ENCODE measurements around the gene CEACAM1. TPM values are rescaled to one million over a fixed set of nuclear protein-coding genes. Genes with fewer than 3 reads are reported as not detected.
A peak's percentile ranks its signal among the peaks of the same experiment; 100 is the strongest.

The CEACAM1 gene
- total RNA-seq, 1 donor, result not detected

GRCh38 chr19:42546831-42547500, 18.7 kb upstream of the CEACAM1 start:
- no peak overlapping the region for H3K4me2 ChIP-seq (ENCODE audit: insufficient read depth, low read length)
- H3K4me3 ChIP-seq (ENCODE audit: insufficient read depth, low read length), result no peak overlapping the region
- DNase-seq (ENCODE audit: insufficient read length, low spot score, missing footprints), result no peak
- TF ChIP-seq CTCF (IDR thresholded peaks at IDR 0.05; ENCODE audit: extremely low read depth, low read depth, low read length), result no peak
- H3K27me3 ChIP-seq (ENCODE audit: insufficient read depth, low read length), result peaks cover 25% of the 10 kb centered on the region
- H2AFZ ChIP-seq (ENCODE audit: low read length), result no peak overlapping the region
- H4K20me1 ChIP-seq (ENCODE audit: insufficient read depth, low read length), result no peaks in the 10 kb centered on the region
- no peaks in the 10 kb centered on the region for H3K4me1 ChIP-seq (ENCODE audit: insufficient read depth, low read length)
- H3K79me2 ChIP-seq (ENCODE audit: insufficient read depth, low read length), result no peaks in the 10 kb centered on the region
- no peak overlapping the region for H3K27ac ChIP-seq (ENCODE audit: low read depth, low read length)
- no peaks in the 10 kb centered on the region for H3K36me3 ChIP-seq (ENCODE audit: insufficient read depth, low read length)
- H3K9me3 ChIP-seq (ENCODE audit: low read depth, low read length), result no peaks in the 10 kb centered on the region

- no peaks in the 10 kb centered on the region for H3K79me2 ChIP-seq (ENCODE audit: insufficient read depth, low read length)
- H3K4me2 ChIP-seq (ENCODE audit: insufficient read depth, low read length), result no peak overlapping the region
- H3K36me3 ChIP-seq (ENCODE audit: insufficient read depth, low read length), result no peaks in the 10 kb centered on the region
- H3K4me3 ChIP-seq (ENCODE audit: insufficient read depth, low read length), result no peak overlapping the region
- no peak overlapping the region for H3K27ac ChIP-seq (ENCODE audit: low read depth, low read length)
- peaks cover 34% of the 10 kb centered on the region for H3K27me3 ChIP-seq (ENCODE audit: insufficient read depth, low read length)
- no peaks in the 10 kb centered on the region for H3K9me3 ChIP-seq (ENCODE audit: low read depth, low read length)
- no peaks in the 10 kb centered on the region for H4K20me1 ChIP-seq (ENCODE audit: insufficient read depth, low read length)
- H2AFZ ChIP-seq (ENCODE audit: low read length), result no peak overlapping the region
- TF ChIP-seq CTCF (IDR thresholded peaks at IDR 0.05; ENCODE audit: extremely low read depth, low read depth, low read length), result no peak
- peak; percentile 82 for DNase-seq (ENCODE audit: insufficient read length, low spot score, missing footprints)
- no peaks in the 10 kb centered on the region for H3K4me1 ChIP-seq (ENCODE audit: insufficient read depth, low read length)
Observed at GRCh38 chr19:42544146-42544545, 15.9 kb upstream of the CEACAM1 start.

- peak; percentile 5 for TF ChIP-seq CTCF (IDR thresholded peaks at IDR 0.05; ENCODE audit: extremely low read depth, low read depth, low read length)
Observed at GRCh38 chr19:42542791-42543190, 14.5 kb upstream of the CEACAM1 start.

GRCh38 chr19:42540071-42540553, 11.8 kb upstream of the CEACAM1 start:
- Histone ChIP-seq H3K36me3 (ENCODE audit: insufficient read depth, low read length) (no peaks in the 10 kb centered on the region), H3K27me3 (ENCODE audit: insufficient read depth, low read length) (peaks cover 35% of the 10 kb centered on the region), H2AFZ (ENCODE audit: low read length) (no peak overlapping the region), H3K27ac (ENCODE audit: low read depth, low read length) (no peak overlapping the region), H3K4me2 (ENCODE audit: insufficient read depth, low read length) (no peak overlapping the region), H4K20me1 (ENCODE audit: insufficient read depth, low read length) (no peaks in the 10 kb centered on the region), H3K4me1 (ENCODE audit: insufficient read depth, low read length) (no peaks in the 10 kb centered on the region), H3K9me3 (ENCODE audit: low read depth, low read length) (no peaks in the 10 kb centered on the region), H3K4me3 (ENCODE audit: insufficient read depth, low read length) (no peak overlapping the region), H3K79me2 (ENCODE audit: insufficient read depth, low read length) (no peaks in the 10 kb centered on the region)
- TF ChIP-seq CTCF (IDR thresholded peaks at IDR 0.05; ENCODE audit: extremely low read depth, low read depth, low read length), result no peak
- no peak for DNase-seq (ENCODE audit: insufficient read length, low spot score, missing footprints)

More at GRCh38 chr19:42542791-42543190, 14.5 kb upstream of the CEACAM1 start:
- Histone ChIP-seq H3K36me3 (ENCODE audit: insufficient read depth, low read length) (no peaks in the 10 kb centered on the region), H3K27ac (ENCODE audit: low read depth, low read length) (no peak overlapping the region), H2AFZ (ENCODE audit: low read length) (no peak overlapping the region), H3K79me2 (ENCODE audit: insufficient read depth, low read length) (no peaks in the 10 kb centered on the region), H3K4me2 (ENCODE audit: insufficient read depth, low read length) (no peak overlapping the region), H3K9me3 (ENCODE audit: low read depth, low read length) (no peaks in the 10 kb centered on the region), H3K4me3 (ENCODE audit: insufficient read depth, low read length) (no peak overlapping the region), H3K4me1 (ENCODE audit: insufficient read depth, low read length) (no peaks in the 10 kb centered on the region), H3K27me3 (ENCODE audit: insufficient read depth, low read length) (peaks cover 39% of the 10 kb centered on the region), H4K20me1 (ENCODE audit: insufficient read depth, low read length) (no peaks in the 10 kb centered on the region)
- peak; percentile 29 for DNase-seq (ENCODE audit: insufficient read length, low spot score, missing footprints)
